ENCODE measurements around the gene NUCKS1. TPM values are rescaled to one million over a fixed set of nuclear protein-coding genes. Genes with fewer than 3 reads are reported as not detected.

NUCKS1 gene
- total RNA-seq, 1 experiment from 2014 or later = 427 TPM

DNA sequence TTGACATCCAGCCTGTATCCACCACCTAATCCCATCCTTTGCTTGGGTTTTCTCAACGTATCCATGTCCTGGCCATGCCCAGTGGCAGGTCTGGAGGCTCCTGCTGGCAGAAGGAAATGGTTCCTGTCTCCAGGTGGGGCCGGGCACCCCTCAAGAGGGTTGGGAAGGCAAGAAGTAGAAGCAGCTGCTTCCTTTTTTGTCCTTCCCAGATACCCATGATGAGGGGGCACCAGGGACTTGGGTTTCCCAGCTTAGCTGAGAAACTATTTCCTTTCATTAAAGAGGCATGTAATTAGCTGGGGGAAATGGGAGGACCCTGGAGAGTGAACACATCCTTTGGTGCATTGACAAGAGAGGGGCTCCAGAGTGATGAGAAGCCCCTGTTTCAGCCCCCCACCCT is 48.6 kb downstream of the NUCKS1 start:
- TF ChIP-seq, protein P1, sequence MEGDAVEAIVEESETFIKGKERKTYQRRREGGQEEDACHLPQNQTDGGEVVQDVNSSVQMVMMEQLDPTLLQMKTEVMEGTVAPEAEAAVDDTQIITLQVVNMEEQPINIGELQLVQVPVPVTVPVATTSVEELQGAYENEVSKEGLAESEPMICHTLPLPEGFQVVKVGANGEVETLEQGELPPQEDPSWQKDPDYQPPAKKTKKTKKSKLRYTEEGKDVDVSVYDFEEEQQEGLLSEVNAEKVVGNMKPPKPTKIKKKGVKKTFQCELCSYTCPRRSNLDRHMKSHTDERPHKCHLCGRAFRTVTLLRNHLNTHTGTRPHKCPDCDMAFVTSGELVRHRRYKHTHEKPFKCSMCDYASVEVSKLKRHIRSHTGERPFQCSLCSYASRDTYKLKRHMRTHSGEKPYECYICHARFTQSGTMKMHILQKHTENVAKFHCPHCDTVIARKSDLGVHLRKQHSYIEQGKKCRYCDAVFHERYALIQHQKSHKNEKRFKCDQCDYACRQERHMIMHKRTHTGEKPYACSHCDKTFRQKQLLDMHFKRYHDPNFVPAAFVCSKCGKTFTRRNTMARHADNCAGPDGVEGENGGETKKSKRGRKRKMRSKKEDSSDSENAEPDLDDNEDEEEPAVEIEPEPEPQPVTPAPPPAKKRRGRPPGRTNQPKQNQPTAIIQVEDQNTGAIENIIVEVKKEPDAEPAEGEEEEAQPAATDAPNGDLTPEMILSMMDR (conservative IDR thresholded peaks at IDR 0.05) = no peak
- no peak overlapping the region for H2BK120ac ChIP-seq (ENCODE audit: low read depth, low read length, poor library complexity, severe bottlenecking)
- H3K4me2 ChIP-seq (ENCODE audit: insufficient read depth, insufficient read length, low read length) = no peak overlapping the region
- H3K23me2 ChIP-seq (ENCODE audit: insufficient read length, low read depth, low read length, poor library complexity, severe bottlenecking) = no peaks in the 10 kb centered on the region
- Mint-ChIP-seq H3K27me3 (ENCODE audit: low read depth) (peaks cover 2% of the 10 kb centered on the region; the same call in 1 of the 2 replicates), H3K9me3 (no peaks in the 10 kb centered on the region), H3K36me3 (ENCODE audit: insufficient read depth in 1 of 3, low read depth in 3 of 3) (peaks cover 0 to 4% (median 0%) of the 10 kb centered on the region in 3 experiments; a peak in 2 of 7 replicates), H3K4me1 (peaks cover 30 to 37% of the 10 kb centered on the region in 2 experiments), H3K27ac (peak overlapping the region in 2 of 3 experiments; percentile 13 to 85; a peak in 3 of 7 replicates), H3K4me3 (no peak overlapping the region)
- H2BK20ac ChIP-seq (ENCODE audit: low read depth, low read length, poor library complexity, severe bottlenecking) = no peak overlapping the region
- H3K27me3 ChIP-seq (ENCODE audit: insufficient read depth, low read length) = no peaks in the 10 kb centered on the region
- H3K18ac ChIP-seq (ENCODE audit: insufficient read length, low read depth, low read length) = no peak overlapping the region
- no peak overlapping the region for H4K5ac ChIP-seq (ENCODE audit: insufficient read length, low read depth, low read length)
- H3K4me1 ChIP-seq (ENCODE audit: insufficient read depth, low read length) = peaks cover 6% of the 10 kb centered on the region
- H2AFZ ChIP-seq (ENCODE audit: low read length) = no peak overlapping the region
- H3K27ac ChIP-seq (ENCODE audit: insufficient read length, low read depth, low read length) = no peak overlapping the region
- H3K79me1 ChIP-seq (ENCODE audit: insufficient read depth, low read depth, low read length, poor library complexity, severe bottlenecking) = no peaks in the 10 kb centered on the region
- H2BK15ac ChIP-seq (ENCODE audit: low read depth, low read length) = no peak overlapping the region
- no peak overlapping the region for H3K56ac ChIP-seq (ENCODE audit: insufficient read length, low read depth, low read length)
- H4K8ac ChIP-seq (replicated peaks; ENCODE audit: insufficient read length, low read depth, low read length) = no peak overlapping the region
- no peak for DNase-seq
- H2BK12ac ChIP-seq (ENCODE audit: insufficient read length, low read depth, low read length) = no peak overlapping the region
- H3K23ac ChIP-seq (ENCODE audit: insufficient read length, low read depth, low read length) = no peak overlapping the region
- H2AK5ac ChIP-seq (ENCODE audit: insufficient read length, low read length) = no peak overlapping the region
- H4K91ac ChIP-seq (ENCODE audit: insufficient read length, low read depth, low read length) = no peak overlapping the region
- H3K79me2 ChIP-seq (ENCODE audit: insufficient read depth, low read length) = no peaks in the 10 kb centered on the region
- H2BK5ac ChIP-seq (ENCODE audit: insufficient read length, low read length) = no peak overlapping the region
- H3K9me3 ChIP-seq (ENCODE audit: control insufficient read depth, low read depth, low read length) = no peaks in the 10 kb centered on the region
- WGBS (ENCODE audit: extremely low coverage, insufficient read length, low lambda C conversion rate) = no CpG with 5 or more reads among the region's 2 CpGs
- H4K20me1 ChIP-seq (ENCODE audit: control insufficient read depth, insufficient read depth, insufficient read length) = no peaks in the 10 kb centered on the region
- H3T11ph ChIP-seq (ENCODE audit: low read length) = no peak overlapping the region
- no peak overlapping the region for H3K9ac ChIP-seq (ENCODE audit: extremely low read depth, insufficient read length, low read length)
- H3K4ac ChIP-seq (ENCODE audit: low read depth, low read length) = no peak overlapping the region
- H3K14ac ChIP-seq (ENCODE audit: insufficient read depth, low read length) = no peak overlapping the region

Measured in H9 (cell line).